Neural cell (in vitro differentiated cells): Measurements from ENCODE around the gene ELMO1. TPM values are rescaled to one million over a fixed set of nuclear protein-coding genes. Genes with fewer than 3 reads are reported as not detected.

Experiments used
- H2AFZ ChIP-seq: fragments of 200-600, 300-800 bp; sonication (generic), shearing (Covaris generic); 2 replicates; pipeline ENCODE4 v1.6.0; 2014; ENCODE audit warnings: low read depth, mild to moderate bottlenecking, antibody characterized with exemption, low read length, moderate library complexity
- H3F3A ChIP-seq: fragments of 200-600 bp; shearing (Covaris generic); 2 replicates; pipeline ENCODE4 v1.6.1; 2016; ENCODE audit warnings: mild to moderate bottlenecking, moderate library complexity, mixed read lengths, antibody characterized with exemption, low read length; ENCODE audit not compliant: insufficient read depth, poor library complexity, severe bottlenecking
- H3K27ac ChIP-seq: fragments of 200-600, 300-800 bp; sonication (generic), shearing (Covaris generic); 2 replicates; pipeline ENCODE4 v1.5.1; 2014; ENCODE audit warnings: mild to moderate bottlenecking, low read length, moderate library complexity
- H3K27me3 ChIP-seq: fragments of 300-800, 200-600 bp; sonication (generic), shearing (Covaris generic); 2 replicates; pipeline ENCODE4 v1.6.0; 2014; ENCODE audit warnings: mild to moderate bottlenecking, low read depth, low read length, moderate library complexity; ENCODE audit not compliant: insufficient read depth
- H3K36me3 ChIP-seq: fragments of 300-800, 200-600 bp; sonication (generic), shearing (Covaris generic); 2 replicates; pipeline ENCODE4 v1.5.1; 2014; ENCODE audit warnings: mild to moderate bottlenecking, antibody characterized with exemption, low read length, moderate library complexity; ENCODE audit not compliant: insufficient read depth
- H3K4me2 ChIP-seq: fragments of 300-800, 200-600 bp; sonication (generic), shearing (Covaris generic); 2 replicates; pipeline ENCODE4 v1.6.0; 2014; ENCODE audit warnings: mild to moderate bottlenecking, low read length
- H3K4me3 ChIP-seq: fragments of 300-800, 200-600 bp; sonication (generic), shearing (Covaris generic); 2 replicates; pipeline ENCODE4 v1.5.1; 2014; ENCODE audit warnings: mild to moderate bottlenecking, low read length, moderate library complexity
- H3K79me2 ChIP-seq: fragments of 200-600 bp; shearing (Covaris generic); replicated peaks from 2 replicates; pipeline ENCODE4 v1.6.0; 2014; ENCODE audit warnings: mild to moderate bottlenecking, low read length, moderate library complexity; ENCODE audit not compliant: insufficient read depth
- H3K9ac ChIP-seq: fragments of 300-800, 200-600 bp; sonication (generic), shearing (Covaris generic); 2 replicates; pipeline ENCODE4 v1.6.1; 2016; ENCODE audit warnings: mild to moderate bottlenecking, low read length, mixed read lengths
- H3K9me2 ChIP-seq: fragments of 200-600 bp; shearing (Covaris generic); 2 replicates; pipeline ENCODE4 v1.6.1; 2016; ENCODE audit warnings: mild to moderate bottlenecking, low read length, mixed read lengths; ENCODE audit not compliant: insufficient read depth
- H3K9me3 ChIP-seq: fragments of 200-600, 300-800 bp; sonication (generic), shearing (Covaris generic); 2 replicates; pipeline ENCODE4 v1.6.1; 2016; ENCODE audit warnings: mild to moderate bottlenecking, mixed run types, low read length, moderate library complexity, mixed read lengths
- H4K20me1 ChIP-seq: fragments of 200-600 bp; shearing (Covaris generic); 2 replicates; pipeline ENCODE4 v1.6.1; 2016; ENCODE audit warnings: mild to moderate bottlenecking, mixed run types; ENCODE audit not compliant: insufficient read depth
- CTCF ChIP-seq: fragments of 450-650 bp; IDR thresholded peaks from 2 replicates; pipeline ENCODE4 v1.5.1; 2014; ENCODE audit warnings: antibody characterized with exemption, mild to moderate bottlenecking, moderate library complexity; ENCODE audit not compliant: poor library complexity, severe bottlenecking
- EP300 ChIP-seq: fragments of 450-650 bp; conservative IDR thresholded peaks from 2 replicates; pipeline ENCODE4 v1.6.1; 2014; ENCODE audit warnings: antibody characterized with exemption, mild to moderate bottlenecking, moderate library complexity; ENCODE audit not compliant: poor library complexity, severe bottlenecking
- EZH2 ChIP-seq: fragments of 200-600, 300-800 bp; shearing (Covaris generic), sonication (generic); IDR thresholded peaks from 2 replicates; pipeline ENCODE4 v1.6.1; 2014; ENCODE audit warnings: antibody characterized with exemption, low read length, borderline replicate concordance, mild to moderate bottlenecking; ENCODE audit not compliant: insufficient read depth, poor library complexity, severe bottlenecking
- MXI1 ChIP-seq: fragments of 450-650 bp; conservative IDR thresholded peaks from 2 replicates; pipeline ENCODE4 v1.6.1; 2014; ENCODE audit warnings: antibody characterized with exemption, mild to moderate bottlenecking; ENCODE audit not compliant: poor library complexity, severe bottlenecking
- POLR2AphosphoS5 ChIP-seq: IDR thresholded peaks from 2 replicates; pipeline ENCODE4 v1.6.1; 2012
- RAD21 ChIP-seq: fragments of 450-650 bp; conservative IDR thresholded peaks from 2 replicates; pipeline ENCODE4 v1.6.1; 2014; ENCODE audit warnings: antibody characterized with exemption, mild to moderate bottlenecking, moderate library complexity
- REST ChIP-seq: IDR thresholded peaks from 2 replicates; pipeline ENCODE4 v1.6.1; 2012; ENCODE audit warnings: borderline replicate concordance
- SMC3 ChIP-seq: fragments of 450-650 bp; conservative IDR thresholded peaks from 2 replicates; pipeline ENCODE4 v1.6.1; 2014; ENCODE audit warnings: antibody characterized with exemption, mild to moderate bottlenecking, moderate library complexity; ENCODE audit not compliant: poor library complexity
- TAF1 ChIP-seq: IDR thresholded peaks from 2 replicates; pipeline ENCODE4 v1.6.1; 2012; ENCODE audit warnings: low read depth
- polyA plus RNA-seq: library from polyadenylated mRNA; depleted of rRNA; stranded (reverse); fragments of >200 nt; gene quantifications from 2 replicates; pipeline ENCODE4 v1.2.3, GENCODE V29; 2014

ELMO1 gene
- polyA plus RNA-seq, 1 donor from 2014 or later, result 12.2 TPM

- TF ChIP-seq RAD21 (no peak), MXI1 (no peak), EZH2 (no peak), TAF1 (no peak), EP300 (no peak), SMC3 (no peak), POLR2AphosphoS5 (no peak), REST (no peak), CTCF (no peak)
- H3K79me2 ChIP-seq, result no peaks in the 10 kb centered on the region
- no peak overlapping the region for H2AFZ ChIP-seq
- H3K9me2 ChIP-seq, result no peaks in the 10 kb centered on the region
- H4K20me1 ChIP-seq, result no peaks in the 10 kb centered on the region
- no peak overlapping the region for H3K4me2 ChIP-seq
- H3K27me3 ChIP-seq, result no peaks in the 10 kb centered on the region
- no peak overlapping the region for H3K4me3 ChIP-seq
- no peaks in the 10 kb centered on the region for H3K36me3 ChIP-seq
- H3K9ac ChIP-seq, result no peak overlapping the region
- H3K27ac ChIP-seq, result no peak overlapping the region
- H3F3A ChIP-seq, result no peaks in the 10 kb centered on the region
- H3K9me3 ChIP-seq, result no peaks in the 10 kb centered on the region
Measured at GRCh38 chr7:37235813-37236212, 212.9 kb downstream of the ELMO1 start.

GRCh38 chr7:37234928-37235327 is 213.7 kb downstream of the ELMO1 start:
- H3K9me3 ChIP-seq, result no peaks in the 10 kb centered on the region
- no peaks in the 10 kb centered on the region for H3K79me2 ChIP-seq
- no peak overlapping the region for H3K9ac ChIP-seq
- H3F3A ChIP-seq, result no peaks in the 10 kb centered on the region
- H3K4me3 ChIP-seq, result no peak overlapping the region
- no peaks in the 10 kb centered on the region for H4K20me1 ChIP-seq
- no peaks in the 10 kb centered on the region for H3K9me2 ChIP-seq
- no peak overlapping the region for H3K27ac ChIP-seq
- no peaks in the 10 kb centered on the region for H3K27me3 ChIP-seq
- no peak overlapping the region for H3K4me2 ChIP-seq
- no peaks in the 10 kb centered on the region for H3K36me3 ChIP-seq
- no peak overlapping the region for H2AFZ ChIP-seq
- TF ChIP-seq REST, result no peak
- TF ChIP-seq CTCF, result peak; percentile 91
- no peak for TF ChIP-seq EZH2
- TF ChIP-seq SMC3, result peak; percentile 89
- peak; percentile 95 for TF ChIP-seq RAD21
- TF ChIP-seq MXI1, result no peak
- TF ChIP-seq EP300, result no peak
- TF ChIP-seq TAF1, result no peak
- no peak for TF ChIP-seq POLR2AphosphoS5
